Uterus (tissue), 2 donors: ENCODE measurements around the gene SLAIN2.

Experiments used
- CTCF ChIP-seq, 4 experiments: fragments of 200-600 bp in 2 of 4; fragments of 450-650 bp in 2 of 4; sonication (generic) in 2 of 4; IDR thresholded peaks; one replicate each; pipeline ENCODE4 v1.5.1; 2016 to 2019; ENCODE audit warnings: antibody characterized with exemption in 4 of 4, mild to moderate bottlenecking in 2 of 4, moderate library complexity in 1 of 4
- POLR2A ChIP-seq, 2 donors: fragments of 450-650 bp; IDR thresholded peaks; one replicate each; pipeline ENCODE4 v1.6.1; 2016; ENCODE audit warnings: antibody characterized with exemption in 2 of 2, mild to moderate bottlenecking in 1 of 2, moderate library complexity in 1 of 2

DNA sequence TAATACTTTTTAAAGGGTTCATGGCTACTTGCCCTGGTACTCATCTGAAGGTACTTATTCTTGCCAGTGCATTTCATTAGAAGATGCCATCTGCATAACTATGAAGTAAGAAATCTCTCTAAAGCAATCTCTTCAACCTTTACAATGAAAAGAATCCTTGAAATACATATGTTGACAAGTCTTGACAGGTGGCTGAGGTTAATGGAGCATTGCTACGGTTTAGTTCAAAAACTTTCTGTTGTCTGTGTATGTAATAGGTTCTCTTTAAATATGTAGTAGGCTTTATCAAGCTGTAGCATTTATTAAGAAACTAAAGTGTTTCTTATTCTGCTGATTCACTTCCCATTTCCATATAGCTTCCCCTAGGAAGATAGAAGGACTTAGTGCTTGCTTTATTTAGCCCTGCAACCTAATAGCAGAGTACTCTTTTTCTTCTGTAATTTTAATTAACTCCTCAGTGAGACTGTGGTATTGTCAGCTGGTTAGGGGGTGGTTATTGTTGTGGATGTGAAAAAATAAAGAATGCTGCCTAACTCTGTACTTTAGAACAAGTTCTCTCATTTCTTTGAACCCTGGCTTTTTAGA, 39.3 kb downstream of the SLAIN2 start:
- no peak for TF ChIP-seq CTCF (IDR thresholded peaks at IDR 0.05)
- TF ChIP-seq POLR2A (IDR thresholded peaks at IDR 0.05): no peak
